WTC11 (cell line): Measurements from ENCODE around the gene ASCC3. TPM values are rescaled to one million over a fixed set of nuclear protein-coding genes. Genes with fewer than 3 reads are reported as not detected.

Experiments used
- ATAC-seq: fragments of 200-7000 bp; cut with Tn5 transposase; 2 replicates; pipeline ENCODE4 v1.10.0; 2021; ENCODE audit warnings: mild to moderate bottlenecking, moderate library complexity
- CTCF ChIA-PET: fragments of 300-600 bp; sonication (Branson Sonifier 250); formaldehyde crosslinking; loops from one replicate; lab custom pipeline; 2021; ENCODE audit warnings: antibody characterized with exemption; lab: Charles Lee
- POLR2A ChIA-PET: fragments of 350-600 bp; sonication (Branson Sonifier 250); formaldehyde crosslinking; loops from one replicate; lab custom pipeline; 2021; ENCODE audit warnings: antibody characterized with exemption; lab: Charles Lee
- DNase-seq: peaks from one replicate; pipeline ENCODE4 v3.0.0; 2021; ENCODE audit warnings: low spot score
- H3K27ac Mint-ChIP-seq: 2 replicates; pipeline ENCODE4 v1.8.0; 2021; ENCODE audit warnings: mixed read lengths
- H3K27me3 Mint-ChIP-seq: 2 replicates; pipeline ENCODE4 v1.8.0; 2021; ENCODE audit warnings: low read depth, mild to moderate bottlenecking, moderate library complexity, mixed read lengths
- H3K36me3 Mint-ChIP-seq: 2 replicates; pipeline ENCODE4 v1.8.0; 2021; ENCODE audit warnings: mixed read lengths
- H3K4me1 Mint-ChIP-seq: 2 replicates; pipeline ENCODE4 v1.8.0; 2022; ENCODE audit warnings: mixed read lengths
- H3K4me3 Mint-ChIP-seq: 2 replicates; pipeline ENCODE4 v1.8.0; 2021; ENCODE audit warnings: mild to moderate bottlenecking, moderate library complexity, mixed read lengths
- H3K9me3 Mint-ChIP-seq: 2 replicates; pipeline ENCODE4 v1.8.0; 2021; ENCODE audit warnings: mixed read lengths
- CREB1 ChIP-seq: sonication (generic); formaldehyde crosslinking; IDR thresholded peaks from 2 replicates; pipeline ENCODE4 v1.8.0; 2023; ENCODE audit warnings: mild to moderate bottlenecking, missing genetic modification reagents
- GTF2I ChIP-seq: fragments of 250-450 bp; sonication (Bioruptor Pico); conservative IDR thresholded peaks from 2 replicates; pipeline ENCODE4 v1.4.0; 2021; ENCODE audit warnings: mild to moderate bottlenecking
- HMGA2 ChIP-seq: fragments of 250-450 bp; sonication (Bioruptor Pico); IDR thresholded peaks from 2 replicates; pipeline ENCODE4 v1.4.0; 2021; ENCODE audit warnings: mild to moderate bottlenecking, moderate library complexity
- JAZF1 ChIP-seq: fragments of 250-450 bp; sonication (Bioruptor Pico); IDR thresholded peaks from 2 replicates; pipeline ENCODE4 v1.9.0; 2021; ENCODE audit warnings: moderate library complexity, mild to moderate bottlenecking, inconsistent platforms
- NR2C2 ChIP-seq: sonication (generic); formaldehyde crosslinking; IDR thresholded peaks from 2 replicates; pipeline ENCODE4 v1.8.0; 2022; ENCODE audit warnings: mild to moderate bottlenecking, missing genetic modification reagents
- NR3C1 ChIP-seq: sonication (generic); formaldehyde crosslinking; conservative IDR thresholded peaks from 2 replicates; pipeline ENCODE4 v1.8.1; 2023; ENCODE audit warnings: low read depth, mild to moderate bottlenecking, missing genetic modification reagents
- OVOL2 ChIP-seq: fragments of 250-450 bp; sonication (Bioruptor Pico); IDR thresholded peaks from 2 replicates; pipeline ENCODE4 v1.9.0; 2021; ENCODE audit warnings: mild to moderate bottlenecking, borderline replicate concordance
- SMAD3 ChIP-seq: sonication (generic); formaldehyde crosslinking; IDR thresholded peaks from 2 replicates; pipeline ENCODE4 v1.8.0; 2022; ENCODE audit warnings: missing genetic modification reagents, mild to moderate bottlenecking, borderline replicate concordance
- ZBTB21 ChIP-seq: sonication (generic); formaldehyde crosslinking; IDR thresholded peaks from 2 replicates; pipeline ENCODE4 v1.8.1; 2023; ENCODE audit warnings: mild to moderate bottlenecking, missing genetic modification reagents, borderline replicate concordance
- ZNF121 ChIP-seq: sonication (generic); formaldehyde crosslinking; IDR thresholded peaks from 2 replicates; pipeline ENCODE4 v1.8.0; 2023; ENCODE audit warnings: missing genetic modification reagents
- ZNF138 ChIP-seq: sonication (generic); formaldehyde crosslinking; conservative IDR thresholded peaks from 2 replicates; pipeline ENCODE4 v1.8.1; 2022; ENCODE audit warnings: mild to moderate bottlenecking, moderate library complexity, missing genetic modification reagents
- ZNF671 ChIP-seq: fragments of 250-450 bp; sonication (Bioruptor Pico); IDR thresholded peaks from 2 replicates; pipeline ENCODE4 v1.8.0; 2021; ENCODE audit warnings: mild to moderate bottlenecking
- total RNA-seq: library from RNA; stranded (reverse); gene quantifications from 3 replicates; pipeline ENCODE4 v1.2.3, GENCODE V29; 2021
- TF ChIP-seq, protein P1 (sequence below): sonication (generic); formaldehyde crosslinking; IDR thresholded peaks from 2 replicates; pipeline ENCODE4 v1.8.1; 2022; ENCODE audit warnings: missing genetic modification reagents, borderline replicate concordance
- TF ChIP-seq, protein P2 (sequence below): sonication (generic); formaldehyde crosslinking; IDR thresholded peaks from 2 replicates; pipeline ENCODE4 v1.8.0; 2022; ENCODE audit warnings: mild to moderate bottlenecking, missing genetic modification reagents
- TF ChIP-seq, protein P3 (sequence below): fragments of 200-600 bp; IDR thresholded peaks from 2 replicates; pipeline ENCODE4 v1.8.0; 2022; ENCODE audit warnings: antibody characterized with exemption
- TF ChIP-seq, protein P4 (sequence below): sonication (generic); formaldehyde crosslinking; IDR thresholded peaks from 2 replicates; pipeline ENCODE4 v1.8.0; 2023; ENCODE audit warnings: missing genetic modification reagents, mild to moderate bottlenecking, borderline replicate concordance
- TF ChIP-seq, protein P5 (sequence below): sonication (generic); formaldehyde crosslinking; conservative IDR thresholded peaks from 2 replicates; pipeline ENCODE4 v1.8.1; 2022; ENCODE audit warnings: mild to moderate bottlenecking, missing genetic modification reagents
- TF ChIP-seq, protein P6 (sequence below): sonication (generic); formaldehyde crosslinking; IDR thresholded peaks from 2 replicates; pipeline ENCODE4 v1.8.1; 2023; ENCODE audit warnings: mild to moderate bottlenecking, missing genetic modification reagents

The ASCC3 gene
- total RNA-seq, 1 experiment from 2014 or later, result 80.7 TPM

DNA sequence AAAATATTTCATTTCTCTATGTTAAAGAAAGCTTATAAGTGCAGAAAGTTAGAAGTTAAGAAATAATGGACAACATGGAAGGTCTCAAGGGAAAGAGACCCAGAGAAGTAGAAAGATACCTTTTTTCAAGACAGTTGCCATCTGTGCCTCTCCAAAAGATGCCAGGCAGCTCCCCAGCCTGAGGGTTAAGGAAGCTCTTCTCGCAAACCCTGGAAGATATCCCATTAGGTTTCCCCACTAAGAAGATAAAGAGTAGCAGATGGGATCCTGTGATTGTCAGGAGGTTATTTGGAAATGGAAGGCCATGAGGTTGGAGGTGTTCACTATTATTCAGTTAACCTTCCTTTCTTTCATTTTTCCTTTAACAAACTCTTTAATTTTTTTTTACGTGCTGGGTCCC lies 306.3 kb downstream of the ASCC3 start (continued):
- TF ChIP-seq, protein P1, sequence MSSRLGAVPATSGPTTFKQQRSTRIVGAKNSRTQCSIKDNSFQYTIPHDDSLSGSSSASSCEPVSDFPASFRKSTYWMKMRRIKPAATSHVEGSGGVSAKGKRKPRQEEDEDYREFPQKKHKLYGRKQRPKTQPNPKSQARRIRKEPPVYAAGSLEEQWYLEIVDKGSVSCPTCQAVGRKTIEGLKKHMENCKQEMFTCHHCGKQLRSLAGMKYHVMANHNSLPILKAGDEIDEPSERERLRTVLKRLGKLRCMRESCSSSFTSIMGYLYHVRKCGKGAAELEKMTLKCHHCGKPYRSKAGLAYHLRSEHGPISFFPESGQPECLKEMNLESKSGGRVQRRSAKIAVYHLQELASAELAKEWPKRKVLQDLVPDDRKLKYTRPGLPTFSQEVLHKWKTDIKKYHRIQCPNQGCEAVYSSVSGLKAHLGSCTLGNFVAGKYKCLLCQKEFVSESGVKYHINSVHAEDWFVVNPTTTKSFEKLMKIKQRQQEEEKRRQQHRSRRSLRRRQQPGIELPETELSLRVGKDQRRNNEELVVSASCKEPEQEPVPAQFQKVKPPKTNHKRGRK (CRISPR knock-in tag), result no peak
- TF ChIP-seq ZNF138 (no peak), ZNF121 (no peak), CREB1 (CRISPR knock-in tag) (no peak), OVOL2 (CRISPR knock-in tag) (no peak)
- TF ChIP-seq, protein P2, sequence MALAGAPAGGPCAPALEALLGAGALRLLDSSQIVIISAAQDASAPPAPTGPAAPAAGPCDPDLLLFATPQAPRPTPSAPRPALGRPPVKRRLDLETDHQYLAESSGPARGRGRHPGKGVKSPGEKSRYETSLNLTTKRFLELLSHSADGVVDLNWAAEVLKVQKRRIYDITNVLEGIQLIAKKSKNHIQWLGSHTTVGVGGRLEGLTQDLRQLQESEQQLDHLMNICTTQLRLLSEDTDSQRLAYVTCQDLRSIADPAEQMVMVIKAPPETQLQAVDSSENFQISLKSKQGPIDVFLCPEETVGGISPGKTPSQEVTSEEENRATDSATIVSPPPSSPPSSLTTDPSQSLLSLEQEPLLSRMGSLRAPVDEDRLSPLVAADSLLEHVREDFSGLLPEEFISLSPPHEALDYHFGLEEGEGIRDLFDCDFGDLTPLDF (CRISPR knock-in tag), result no peak
- TF ChIP-seq, all 79 proteins: peak for 0

DNA sequence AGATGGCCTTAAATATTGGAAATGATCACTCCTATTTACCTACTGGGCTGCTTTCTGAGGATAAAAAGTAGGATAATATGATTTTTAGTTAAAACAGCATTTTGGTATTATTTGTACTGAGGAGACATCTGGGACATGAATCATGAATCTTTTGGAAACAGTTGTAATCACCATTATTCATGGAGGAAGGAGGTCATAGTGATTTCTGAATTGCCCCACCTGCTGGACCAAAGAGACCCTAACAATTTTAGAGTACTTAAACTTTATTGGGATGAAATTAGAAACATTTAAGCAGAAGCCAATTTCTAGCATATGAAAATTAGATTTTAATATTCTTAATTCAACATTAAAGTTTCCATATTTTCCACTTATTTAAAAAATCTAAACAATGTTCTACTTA lies 308.0 kb downstream of the ASCC3 start:
- ATAC-seq (peak; percentile 28; the same call in 1 of the 2 replicates), DNase-seq (no peak)
- CTCF ChIA-PET, result no interaction called here
- Mint-ChIP-seq H3K36me3 (peaks cover 8% of the 10 kb centered on the region), H3K27me3 (no peaks in the 10 kb centered on the region), H3K27ac (no peak overlapping the region), H3K9me3 (no peaks in the 10 kb centered on the region), H3K4me1 (no peaks in the 10 kb centered on the region), H3K4me3 (no peak overlapping the region)
- POLR2A ChIA-PET, result no interaction called here
- TF ChIP-seq, protein P3, sequence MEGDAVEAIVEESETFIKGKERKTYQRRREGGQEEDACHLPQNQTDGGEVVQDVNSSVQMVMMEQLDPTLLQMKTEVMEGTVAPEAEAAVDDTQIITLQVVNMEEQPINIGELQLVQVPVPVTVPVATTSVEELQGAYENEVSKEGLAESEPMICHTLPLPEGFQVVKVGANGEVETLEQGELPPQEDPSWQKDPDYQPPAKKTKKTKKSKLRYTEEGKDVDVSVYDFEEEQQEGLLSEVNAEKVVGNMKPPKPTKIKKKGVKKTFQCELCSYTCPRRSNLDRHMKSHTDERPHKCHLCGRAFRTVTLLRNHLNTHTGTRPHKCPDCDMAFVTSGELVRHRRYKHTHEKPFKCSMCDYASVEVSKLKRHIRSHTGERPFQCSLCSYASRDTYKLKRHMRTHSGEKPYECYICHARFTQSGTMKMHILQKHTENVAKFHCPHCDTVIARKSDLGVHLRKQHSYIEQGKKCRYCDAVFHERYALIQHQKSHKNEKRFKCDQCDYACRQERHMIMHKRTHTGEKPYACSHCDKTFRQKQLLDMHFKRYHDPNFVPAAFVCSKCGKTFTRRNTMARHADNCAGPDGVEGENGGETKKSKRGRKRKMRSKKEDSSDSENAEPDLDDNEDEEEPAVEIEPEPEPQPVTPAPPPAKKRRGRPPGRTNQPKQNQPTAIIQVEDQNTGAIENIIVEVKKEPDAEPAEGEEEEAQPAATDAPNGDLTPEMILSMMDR, result peak; percentile 22; the same call in 1 of the 2 replicates
- TF ChIP-seq ZNF671 (CRISPR knock-in tag), result no peak

DNA sequence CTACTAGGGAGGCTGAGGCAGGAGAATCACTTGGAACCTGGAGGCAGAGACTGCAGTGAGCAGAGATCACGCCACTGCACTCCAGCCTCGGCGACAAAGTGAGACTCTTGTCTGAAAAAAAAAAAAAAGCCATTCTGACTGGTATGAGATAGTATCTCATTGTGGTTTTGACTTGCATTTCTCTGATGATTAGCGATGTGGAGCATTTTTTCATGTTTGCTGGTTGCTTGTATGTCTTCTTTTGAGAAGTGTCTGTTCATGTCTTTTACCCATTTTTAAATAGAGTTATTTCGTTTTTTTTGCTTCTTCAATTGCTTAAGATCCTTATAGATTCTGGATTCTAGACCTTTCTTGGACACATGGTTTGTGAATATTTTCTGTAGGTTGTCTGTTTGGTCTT lies 312.9 kb downstream of the ASCC3 start:
- Mint-ChIP-seq H3K27ac (no peak overlapping the region), H3K36me3 (peaks cover 8% of the 10 kb centered on the region), H3K4me1 (peaks cover 5% of the 10 kb centered on the region; the same call in 1 of the 2 replicates), H3K4me3 (no peak overlapping the region), H3K27me3 (no peaks in the 10 kb centered on the region), H3K9me3 (no peaks in the 10 kb centered on the region)
- ChIA-PET POLR2A (interaction anchor here (0.6 kb wide), 1 partner anchor 366 kb away, joined by 3 read pairs; no protein-coding TSS in a partner anchor), CTCF (no interaction called here)
- no peak for TF ChIP-seq JAZF1
- TF ChIP-seq SMAD3 (CRISPR knock-in tag), result no peak
- no peak for TF ChIP-seq ZBTB21 (CRISPR knock-in tag)
- no peak for ATAC-seq
- DNase-seq, result no peak

DNA sequence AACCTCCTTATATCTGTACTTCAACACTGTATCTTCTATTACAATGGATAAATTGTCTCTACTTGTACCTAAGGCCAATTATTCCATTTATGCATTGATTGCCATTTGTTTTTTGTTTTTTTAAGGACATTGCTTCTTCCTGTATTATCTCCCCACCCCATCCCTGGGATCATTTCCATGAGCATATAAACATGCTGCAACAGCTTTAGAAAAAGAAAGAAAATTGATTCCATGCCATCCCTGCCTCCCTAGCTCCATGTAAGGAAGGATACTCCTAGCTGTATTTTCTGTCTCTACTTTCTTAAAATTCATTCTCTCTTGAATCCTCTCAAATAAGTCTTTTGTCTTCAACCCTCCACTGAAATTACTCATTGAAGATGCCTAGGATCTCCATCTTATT lies 314.6 kb downstream of the ASCC3 start:
- Mint-ChIP-seq H3K36me3 (peaks cover 8% of the 10 kb centered on the region), H3K4me1 (peaks cover 5% of the 10 kb centered on the region; the same call in 1 of the 2 replicates), H3K9me3 (no peaks in the 10 kb centered on the region), H3K4me3 (no peak overlapping the region), H3K27me3 (no peaks in the 10 kb centered on the region), H3K27ac (no peak overlapping the region)
- ATAC-seq, result no peak
- no peak for DNase-seq
- CTCF ChIA-PET, result no interaction called here
- POLR2A ChIA-PET, result no interaction called here
- TF ChIP-seq NR2C2 (CRISPR knock-in tag) (no peak), HMGA2 (no peak), NR3C1 (CRISPR knock-in tag) (no peak), GTF2I (CRISPR knock-in tag) (no peak), JAZF1 (no peak), CREB1 (CRISPR knock-in tag) (no peak)
- TF ChIP-seq, protein P4, sequence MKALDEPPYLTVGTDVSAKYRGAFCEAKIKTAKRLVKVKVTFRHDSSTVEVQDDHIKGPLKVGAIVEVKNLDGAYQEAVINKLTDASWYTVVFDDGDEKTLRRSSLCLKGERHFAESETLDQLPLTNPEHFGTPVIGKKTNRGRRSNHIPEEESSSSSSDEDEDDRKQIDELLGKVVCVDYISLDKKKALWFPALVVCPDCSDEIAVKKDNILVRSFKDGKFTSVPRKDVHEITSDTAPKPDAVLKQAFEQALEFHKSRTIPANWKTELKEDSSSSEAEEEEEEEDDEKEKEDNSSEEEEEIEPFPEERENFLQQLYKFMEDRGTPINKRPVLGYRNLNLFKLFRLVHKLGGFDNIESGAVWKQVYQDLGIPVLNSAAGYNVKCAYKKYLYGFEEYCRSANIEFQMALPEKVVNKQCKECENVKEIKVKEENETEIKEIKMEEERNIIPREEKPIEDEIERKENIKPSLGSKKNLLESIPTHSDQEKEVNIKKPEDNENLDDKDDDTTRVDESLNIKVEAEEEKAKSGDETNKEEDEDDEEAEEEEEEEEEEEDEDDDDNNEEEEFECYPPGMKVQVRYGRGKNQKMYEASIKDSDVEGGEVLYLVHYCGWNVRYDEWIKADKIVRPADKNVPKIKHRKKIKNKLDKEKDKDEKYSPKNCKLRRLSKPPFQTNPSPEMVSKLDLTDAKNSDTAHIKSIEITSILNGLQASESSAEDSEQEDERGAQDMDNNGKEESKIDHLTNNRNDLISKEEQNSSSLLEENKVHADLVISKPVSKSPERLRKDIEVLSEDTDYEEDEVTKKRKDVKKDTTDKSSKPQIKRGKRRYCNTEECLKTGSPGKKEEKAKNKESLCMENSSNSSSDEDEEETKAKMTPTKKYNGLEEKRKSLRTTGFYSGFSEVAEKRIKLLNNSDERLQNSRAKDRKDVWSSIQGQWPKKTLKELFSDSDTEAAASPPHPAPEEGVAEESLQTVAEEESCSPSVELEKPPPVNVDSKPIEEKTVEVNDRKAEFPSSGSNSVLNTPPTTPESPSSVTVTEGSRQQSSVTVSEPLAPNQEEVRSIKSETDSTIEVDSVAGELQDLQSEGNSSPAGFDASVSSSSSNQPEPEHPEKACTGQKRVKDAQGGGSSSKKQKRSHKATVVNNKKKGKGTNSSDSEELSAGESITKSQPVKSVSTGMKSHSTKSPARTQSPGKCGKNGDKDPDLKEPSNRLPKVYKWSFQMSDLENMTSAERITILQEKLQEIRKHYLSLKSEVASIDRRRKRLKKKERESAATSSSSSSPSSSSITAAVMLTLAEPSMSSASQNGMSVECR (CRISPR knock-in tag), result no peak
- TF ChIP-seq, protein P5, sequence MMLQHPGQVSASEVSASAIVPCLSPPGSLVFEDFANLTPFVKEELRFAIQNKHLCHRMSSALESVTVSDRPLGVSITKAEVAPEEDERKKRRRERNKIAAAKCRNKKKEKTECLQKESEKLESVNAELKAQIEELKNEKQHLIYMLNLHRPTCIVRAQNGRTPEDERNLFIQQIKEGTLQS (CRISPR knock-in tag), result no peak
- TF ChIP-seq, protein P6, sequence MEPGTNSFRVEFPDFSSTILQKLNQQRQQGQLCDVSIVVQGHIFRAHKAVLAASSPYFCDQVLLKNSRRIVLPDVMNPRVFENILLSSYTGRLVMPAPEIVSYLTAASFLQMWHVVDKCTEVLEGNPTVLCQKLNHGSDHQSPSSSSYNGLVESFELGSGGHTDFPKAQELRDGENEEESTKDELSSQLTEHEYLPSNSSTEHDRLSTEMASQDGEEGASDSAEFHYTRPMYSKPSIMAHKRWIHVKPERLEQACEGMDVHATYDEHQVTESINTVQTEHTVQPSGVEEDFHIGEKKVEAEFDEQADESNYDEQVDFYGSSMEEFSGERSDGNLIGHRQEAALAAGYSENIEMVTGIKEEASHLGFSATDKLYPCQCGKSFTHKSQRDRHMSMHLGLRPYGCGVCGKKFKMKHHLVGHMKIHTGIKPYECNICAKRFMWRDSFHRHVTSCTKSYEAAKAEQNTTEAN (CRISPR knock-in tag), result no peak
